Stimulated activated CD8-positive, alpha-beta memory T cell treated with anti-CD3 and anti-CD28 coated beads, Interleukin-15, amount 100 ng/mL, for 48 hours (primary cell): ENCODE data around the gene NAV2.

ENCODE experiments used
- DNase-seq, 2 donors: peaks; one replicate each; pipeline ENCODE4 v3.0.0-alpha.2; 2020; ENCODE audit warnings: low read depth in 2 of 2

NAV2 gene

GRCh38 chr11:19740586-19740985 lies 27.9 kb downstream of the NAV2 start:
- DNase-seq = no peak

- peak; percentile 22 to 30 for DNase-seq
Observed at GRCh38 chr11:19742588-19743292, 30.1 kb downstream of the NAV2 start.

GRCh38 chr11:19743622-19744021 lies 31.0 kb downstream of the NAV2 start:
- no peak for DNase-seq

GRCh38 chr11:19744130-19744529 lies 31.5 kb downstream of the NAV2 start:
- no peak for DNase-seq

- DNase-seq = no peak
Observed at GRCh38 chr11:19746086-19746485, 33.4 kb downstream of the NAV2 start.

GRCh38 chr11:19747634-19748033 lies 35.0 kb downstream of the NAV2 start:
- DNase-seq = no peak

- no peak for DNase-seq
Observed at GRCh38 chr11:19751055-19751454, 38.4 kb downstream of the NAV2 start.

GRCh38 chr11:19753451-19754106 lies 40.9 kb downstream of the NAV2 start:
- DNase-seq = no peak

- DNase-seq = no peak
Observed at GRCh38 chr11:19756675-19757475, 44.2 kb downstream of the NAV2 start.

GRCh38 chr11:19759389-19759788 lies 46.8 kb downstream of the NAV2 start:
- DNase-seq = no peak

GRCh38 chr11:19762266-19762665 lies 49.6 kb downstream of the NAV2 start:
- no peak for DNase-seq

GRCh38 chr11:19763330-19763729 lies 50.7 kb downstream of the NAV2 start:
- DNase-seq = no peak

GRCh38 chr11:19766206-19766605 lies 53.6 kb downstream of the NAV2 start:
- DNase-seq = no peak

GRCh38 chr11:19766810-19767209 lies 54.2 kb downstream of the NAV2 start:
- no peak for DNase-seq

GRCh38 chr11:19767627-19768151 lies 55.1 kb downstream of the NAV2 start:
- DNase-seq = no peak

- DNase-seq = no peak
Observed at GRCh38 chr11:19768197-19768596, 55.6 kb downstream of the NAV2 start.

GRCh38 chr11:19768815-19769214 lies 56.2 kb downstream of the NAV2 start:
- no peak for DNase-seq

- DNase-seq = no peak
Observed at GRCh38 chr11:19769820-19770219, 57.2 kb downstream of the NAV2 start.

- DNase-seq = no peak
Observed at GRCh38 chr11:19770277-19770676, 57.6 kb downstream of the NAV2 start.

GRCh38 chr11:19771463-19771862 lies 58.8 kb downstream of the NAV2 start:
- no peak for DNase-seq

- DNase-seq = no peak
Observed at GRCh38 chr11:19772480-19772879, 59.8 kb downstream of the NAV2 start.

GRCh38 chr11:19774329-19774728 lies 61.7 kb downstream of the NAV2 start:
- DNase-seq = no peak
